GM23338 (cell line): ENCODE results near the gene IGSF1. TPM values are rescaled to one million over a fixed set of nuclear protein-coding genes. Genes with fewer than 3 reads are reported as not detected.

ENCODE experiments used
- ATAC-seq: fragments of 200-7000 bp; cut with Tn5 transposase; 3 replicates; pipeline ENCODE4 v1.9.1; 2020
- DNase-seq: peaks from one replicate; pipeline ENCODE4 v3.0.0-alpha.2; 2015; ENCODE audit warnings: low spot score
- H2AFZ ChIP-seq: fragments of 200-600 bp; sonication (generic); 2 replicates; pipeline ENCODE4 v1.8.0; 2016; ENCODE audit warnings: antibody characterized with exemption, mild to moderate bottlenecking, moderate library complexity
- H3F3A ChIP-seq: fragments of 200-600 bp; sonication (generic); replicated peaks from 2 replicates; pipeline ENCODE4 v1.8.0; 2017; ENCODE audit warnings: antibody characterized with exemption, mixed run types, low read depth
- H3K27ac ChIP-seq: fragments of 200-600 bp; sonication (generic); 2 replicates; pipeline ENCODE4 v1.6.1; 2016; ENCODE audit warnings: low read depth
- H3K27me3 ChIP-seq: fragments of 200-600 bp; sonication (generic); 2 replicates; pipeline ENCODE4 v1.8.0; 2016; ENCODE audit warnings: mild to moderate bottlenecking, mixed run types, moderate library complexity; ENCODE audit not compliant: insufficient read depth
- H3K36me3 ChIP-seq: fragments of 200-600 bp; sonication (generic); 2 replicates; pipeline ENCODE4 v1.8.0; 2016; ENCODE audit warnings: mild to moderate bottlenecking; ENCODE audit not compliant: insufficient read depth
- H3K4me1 ChIP-seq: fragments of 200-600 bp; sonication (generic); 2 replicates; pipeline ENCODE4 v1.8.0; 2016; ENCODE audit warnings: mild to moderate bottlenecking, moderate library complexity; ENCODE audit not compliant: insufficient read depth
- H3K4me2 ChIP-seq: fragments of 200-600 bp; sonication (generic); 2 replicates; pipeline ENCODE4 v1.7.1; 2017; ENCODE audit warnings: mixed run types
- H3K4me3 ChIP-seq: fragments of 200-600 bp; sonication (generic); 2 replicates; pipeline ENCODE4 v1.6.1; 2016; ENCODE audit warnings: mixed run types
- H3K79me2 ChIP-seq: fragments of 200-600 bp; sonication (generic); replicated peaks from 2 replicates; pipeline ENCODE4 v1.8.0; 2017; ENCODE audit warnings: mild to moderate bottlenecking; ENCODE audit not compliant: insufficient read depth
- H3K9me2 ChIP-seq: fragments of 200-600 bp; sonication (generic); 2 replicates; pipeline ENCODE4 v1.8.0; 2017; ENCODE audit not compliant: insufficient read depth
- H4K20me1 ChIP-seq: fragments of 200-600 bp; sonication (generic); replicated peaks from 2 replicates; pipeline ENCODE4 v1.8.0; 2017; ENCODE audit warnings: mild to moderate bottlenecking; ENCODE audit not compliant: insufficient read depth
- H3K27ac Mint-ChIP-seq: 2 replicates; pipeline ENCODE4 v1.8.0; 2020; ENCODE audit warnings: inconsistent platforms, mild to moderate bottlenecking, moderate library complexity, mixed read lengths
- H3K27me3 Mint-ChIP-seq: 3 replicates; pipeline ENCODE4 v1.8.0; 2022; ENCODE audit warnings: low read depth, mild to moderate bottlenecking, moderate library complexity, mixed read lengths, inconsistent platforms; ENCODE audit not compliant: insufficient read depth, poor library complexity
- H3K36me3 Mint-ChIP-seq: 3 replicates; pipeline ENCODE4 v1.8.0; 2021; ENCODE audit warnings: low read depth, mild to moderate bottlenecking, inconsistent platforms, moderate library complexity, mixed read lengths
- H3K4me1 Mint-ChIP-seq: 3 replicates; pipeline ENCODE4 v1.8.0; 2020; ENCODE audit warnings: mild to moderate bottlenecking, inconsistent platforms, mixed read lengths
- H3K4me3 Mint-ChIP-seq: 3 replicates; pipeline ENCODE4 v1.8.0; 2021; ENCODE audit warnings: moderate library complexity, mild to moderate bottlenecking, inconsistent platforms, mixed read lengths
- H3K9me3 Mint-ChIP-seq: 3 replicates; pipeline ENCODE4 v1.8.0; 2020; ENCODE audit warnings: moderate library complexity, mild to moderate bottlenecking, inconsistent platforms, mixed read lengths
- CTCF ChIP-seq, 2 experiments: fragments of 200-600 bp in 1 of 2; sonication (generic) in 1 of 2; conservative IDR thresholded peaks; 2 replicates each; pipeline versions ENCODE4 v1.5.1 to v1.6.1; 2016 to 2017; ENCODE audit warnings: antibody characterized with exemption in 2 of 2, low read depth in 2 of 2, mild to moderate bottlenecking in 2 of 2, moderate library complexity in 1 of 2
- ETS1 ChIP-seq: IDR thresholded peaks from 2 replicates; pipeline ENCODE4 v1.6.1; 2016; ENCODE audit warnings: antibody characterized with exemption
- JUNB ChIP-seq: IDR thresholded peaks from one replicate; pipeline ENCODE4 v1.6.1; 2016; ENCODE audit warnings: antibody characterized with exemption; ENCODE audit not compliant: unreplicated experiment
- POLR2AphosphoS5 ChIP-seq: IDR thresholded peaks from 2 replicates; pipeline ENCODE4 v1.6.1; 2016; ENCODE audit warnings: antibody characterized with exemption, low read depth
- REST ChIP-seq: IDR thresholded peaks from one replicate; pipeline ENCODE4 v1.6.1; 2018; ENCODE audit warnings: antibody characterized with exemption; ENCODE audit not compliant: unreplicated experiment
- STAT1 ChIP-seq: IDR thresholded peaks from one replicate; pipeline ENCODE4 v1.6.1; 2016; ENCODE audit warnings: antibody characterized with exemption; ENCODE audit not compliant: unreplicated experiment
- ZNF331 ChIP-seq: fragments of 250-450 bp; sonication (Bioruptor Pico); IDR thresholded peaks from 2 replicates; pipeline ENCODE4 v1.5.0; 2020; ENCODE audit warnings: low read depth, mild to moderate bottlenecking, moderate library complexity
- ZNF462 ChIP-seq: fragments of 250-450 bp; sonication (Bioruptor Pico); IDR thresholded peaks from 2 replicates; pipeline ENCODE4 v1.5.0; 2020; ENCODE audit warnings: mild to moderate bottlenecking, moderate library complexity
- polyA plus RNA-seq: library from polyadenylated mRNA; unstranded; fragments of >200 nt; fragmentation: Nextera tagmentation; extraction: Ambion mirVana; gene quantifications from 2 replicates; pipeline ENCODE4 v1.2.1, GENCODE V29; 2016
- total RNA-seq: library from RNA; depleted of rRNA; stranded (reverse); fragments of >200 nt; shearing (Covaris generic); gene quantifications from 2 replicates; pipeline ENCODE4 v1.2.3, GENCODE V29; 2014

Gene IGSF1
- total and polyA plus RNA-seq, 2 experiments from 2014 or later, result 12.8 to 19.5 TPM

- no peak for TF ChIP-seq REST
- TF ChIP-seq ETS1, result no peak
- no peak for TF ChIP-seq CTCF (conservative IDR thresholded peaks at IDR 0.05; ENCODE audit: low read depth in 2 of 2)
Observed at GRCh38 chrX:131301155-131301554, 12.0 kb upstream of the IGSF1 start (continued).

- Histone ChIP-seq H3K79me2 (no peaks in the 10 kb centered on the region), H3K27me3 (no peaks in the 10 kb centered on the region), H3F3A (no peaks in the 10 kb centered on the region), H3K4me1 (peaks cover 24% of the 10 kb centered on the region), H3K4me2 (no peak overlapping the region), H3K4me3 (no peak overlapping the region), H3K27ac (no peak overlapping the region), H3K9me2 (no peaks in the 10 kb centered on the region), H2AFZ (no peak overlapping the region), H4K20me1 (no peaks in the 10 kb centered on the region), H3K36me3 (no peaks in the 10 kb centered on the region)
- Mint-ChIP-seq H3K9me3 (no peaks in the 10 kb centered on the region), H3K36me3 (no peaks in the 10 kb centered on the region), H3K27me3 (no peaks in the 10 kb centered on the region), H3K4me1 (peaks cover 26% of the 10 kb centered on the region), H3K4me3 (no peak overlapping the region), H3K27ac (peak overlapping the region; percentile 31; the same call in 1 of the 2 replicates)
- ATAC-seq, result no peak
- no peak for DNase-seq
- TF ChIP-seq JUNB (no peak), ZNF462 (no peak), POLR2AphosphoS5 (no peak), ETS1 (no peak), STAT1 (no peak), ZNF331 (CRISPR knock-in tag) (no peak)
Observed at GRCh38 chrX:131298846-131299245, 9.7 kb upstream of the IGSF1 start.
